ENCODE measurements around the gene SLC50A1. TPM values are rescaled to one million over a fixed set of nuclear protein-coding genes. Genes with fewer than 3 reads are reported as not detected.

Gene SLC50A1
- total and polyA plus RNA-seq, 2 of the 8 experiments (the other 6 are each of a cell fraction or from before 2014, with no cell fraction given) = 36.5 to 90.8 TPM

GRCh38 chr1:155177918-155178281 is 42.2 kb downstream of the SLC50A1 start:
- Histone ChIP-seq H3K18ac (ENCODE audit: extremely low read depth, low read length) (no peak overlapping the region), H3K23ac (ENCODE audit: insufficient read length) (no peak overlapping the region)
- CTCF ChIA-PET (ENCODE audit: partially characterized antibody) = interaction anchor here (0.5 to 7.9 kb wide), 14 partner anchors 9 to 158 kb away, joined by 3 to 107 read pairs (median 4); partner anchors contain the start of gene SCAMP3
- TF ChIP-seq RXRA (IDR thresholded peaks at IDR 0.05; ENCODE audit: insufficient read depth, low read depth, low read length) (no peak), GABPA (IDR thresholded peaks at IDR 0.05; ENCODE audit: borderline replicate concordance, insufficient read depth, low read length) (no peak), YY1 (IDR thresholded peaks at IDR 0.05; ENCODE audit: low read depth, low read length) (no peak)

More at GRCh38 chr1:155177918-155178281, 42.2 kb downstream of the SLC50A1 start:
- DNase-seq (ENCODE audit: low read depth in 1 of 2, low spot score in 2 of 2) (no peak), FAIRE-seq (no peak)
- Histone ChIP-seq H2BK12ac (ENCODE audit: low read depth, low read length) (no peak overlapping the region), H3K56ac (replicated peaks; ENCODE audit: insufficient read length, low read depth, low read length) (no peak overlapping the region), H2BK120ac (replicated peaks; ENCODE audit: low read depth, low read length) (no peak overlapping the region), H3K4me1 (replicated peaks in 1 of 4; ENCODE audit: control insufficient read depth in 3 of 4, insufficient read depth in 4 of 4, low read length in 3 of 4) (peaks cover 0 to 21% (median 8%) of the 10 kb centered on the region in 4 experiments; a peak in 5 of 7 replicates), H3K14ac (ENCODE audit: insufficient read length) (no peak overlapping the region), H3K23me2 (ENCODE audit: low read depth, low read length) (peaks cover 10% of the 10 kb centered on the region; the same call in 1 of the 2 replicates), H3K36me3 (ENCODE audit: control insufficient read depth in 2 of 4, insufficient read depth in 4 of 4, low read length in 3 of 4) (peaks cover 15 to 45% (median 30%) of the 10 kb centered on the region in 4 experiments), H2BK20ac (ENCODE audit: low read length) (no peak overlapping the region), H3K4me3 (ENCODE audit: extremely low read depth in 1 of 4, insufficient read depth in 2 of 4, low read depth in 3 of 4, low read length in 4 of 4) (no peak overlapping the region), H3K4ac (replicated peaks; ENCODE audit: insufficient read length, low read depth, low read length) (no peak overlapping the region), H3K27ac (ENCODE audit: low read depth, low read length) (no peak overlapping the region), H3K79me1 (ENCODE audit: low read depth, low read length) (no peaks in the 10 kb centered on the region; the same call in 1 of the 2 replicates), H3K79me2 (ENCODE audit: control insufficient read depth in 1 of 2, insufficient read depth in 2 of 2, low read length in 2 of 2) (peaks cover 0 to 4% of the 10 kb centered on the region in 2 experiments; a peak in 1 of 4 replicates), H2BK15ac (ENCODE audit: low read length) (no peak overlapping the region), H2BK5ac (ENCODE audit: low read depth, low read length) (no peak overlapping the region), H4K8ac (ENCODE audit: extremely low read depth, insufficient read depth, low read length) (no peak overlapping the region), H4K20me1 (replicated peaks in 1 of 2; ENCODE audit: control insufficient read depth in 1 of 2, insufficient read depth in 2 of 2, low read length in 2 of 2) (peaks cover 8 to 10% of the 10 kb centered on the region in 2 experiments), H3K4me2 (ENCODE audit: insufficient read depth in 1 of 2, low read depth in 2 of 2, low read length in 2 of 2) (no peak overlapping the region), H3K9ac (replicated peaks in 1 of 4; ENCODE audit: extremely low read depth in 1 of 4, low read depth in 3 of 4, low read length in 3 of 4) (no peak overlapping the region; a peak in 1 of 7 replicates), H2AK5ac (ENCODE audit: low read depth, low read length) (no peak overlapping the region), H3K27me3 (replicated peaks in 1 of 4; ENCODE audit: control insufficient read depth in 3 of 4, extremely low read depth in 1 of 4, insufficient read depth in 3 of 4, low read length in 3 of 4) (no peaks in the 10 kb centered on the region), H4K5ac (ENCODE audit: insufficient read length, low read depth, low read length) (no peak overlapping the region), H3K9me3 (ENCODE audit: insufficient read depth in 2 of 2, low read depth in 1 of 2, low read length in 1 of 2) (no peaks in the 10 kb centered on the region), H4K91ac (replicated peaks; ENCODE audit: insufficient read length, low read length) (no peak overlapping the region), H2AFZ (ENCODE audit: low read length) (no peak overlapping the region)
- POLR2A ChIA-PET (ENCODE audit: partially characterized antibody) = interaction anchor here (1.6 to 20.5 kb wide), 4 partner anchors 9 to 49 kb away, joined by 3 to 512 read pairs (median 10); partner anchors contain the start of genes MTX1 and THBS3
- 97% methylated on average over 9 of the region's 9 CpGs; no CpG with 5 or more reads in 1 of the 2 experiments for WGBS, 2 experiments (ENCODE audit: extremely low coverage in 1 of 2, insufficient coverage in 1 of 2, insufficient read length in 1 of 2, insufficient replicate concordance in 2 of 2, low coverage in 1 of 2, low lambda C conversion rate in 2 of 2, missing lambda C conversion rate in 1 of 2)
